Adrenal gland (tissue), 5 donors: ENCODE data around the gene CFAP92.

Experiments used
- CTCF ChIP-seq, 6 experiments: fragments of 450-650 bp in 4 of 6; fragments of 200-600 bp in 2 of 6; sonication (generic) in 1 of 6; IDR thresholded peaks; 1 replicate in 5 of 6; 2 replicates in 1 of 6; pipeline versions ENCODE4 v1.5.1 to v1.8.0; 2016 to 2021; ENCODE audit warnings: antibody characterized with exemption in 6 of 6, mild to moderate bottlenecking in 2 of 6, moderate library complexity in 1 of 6
- POLR2A ChIP-seq, 2 donors: fragments of 450-650 bp; IDR thresholded peaks; one replicate each; pipeline ENCODE4 v1.6.1; 2017; ENCODE audit warnings: antibody characterized with exemption in 2 of 2, mild to moderate bottlenecking in 2 of 2, moderate library complexity in 1 of 2
- donor health status: DM: no; HTN: no; CAD: no.

- TF ChIP-seq POLR2A (IDR thresholded peaks at IDR 0.05) (no peak), CTCF (IDR thresholded peaks at IDR 0.05) (no peak)
Measured at GRCh38 chr3:129040579-129041300, 46.9 kb upstream of the CFAP92 start.
